Embryonic facial prominence (tissue), 1 donor: ENCODE measurements around the gene ELF1.
"Not testable (repeated sequence)": the region's sequence is repeated elsewhere in the genome, so short reads cannot be mapped to it uniquely, and the experiment has no call there.

Experiments
- DNase-seq: peaks from one replicate; pipeline ENCODE4 v3.0.0-alpha.2; 2016; ENCODE audit errors: extremely low spot score

The ELF1 gene

DNA sequence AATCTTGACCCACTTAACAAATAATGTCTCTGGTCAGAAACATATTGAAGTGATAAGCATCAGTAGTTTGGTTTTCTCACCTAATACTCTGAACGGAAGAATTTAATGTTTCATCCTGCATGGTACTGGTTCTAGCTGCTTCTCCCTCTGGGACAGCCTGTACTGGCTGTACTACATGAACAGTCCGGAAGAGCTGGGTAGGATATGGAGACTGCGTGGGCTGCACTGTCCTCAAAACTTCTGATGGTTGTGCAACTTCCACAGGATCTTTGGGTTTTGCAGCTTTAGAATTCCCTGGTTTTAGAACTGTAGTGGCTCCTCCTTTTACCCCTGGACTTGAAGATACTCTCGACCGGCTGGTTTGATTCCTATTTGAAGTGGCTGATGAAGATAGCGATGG lies 78.3 kb downstream of the ELF1 start:
- no peak for DNase-seq

GRCh38 chr13:40933508-40934204 lies 85.5 kb downstream of the ELF1 start:
- DNase-seq = no peak

DNA sequence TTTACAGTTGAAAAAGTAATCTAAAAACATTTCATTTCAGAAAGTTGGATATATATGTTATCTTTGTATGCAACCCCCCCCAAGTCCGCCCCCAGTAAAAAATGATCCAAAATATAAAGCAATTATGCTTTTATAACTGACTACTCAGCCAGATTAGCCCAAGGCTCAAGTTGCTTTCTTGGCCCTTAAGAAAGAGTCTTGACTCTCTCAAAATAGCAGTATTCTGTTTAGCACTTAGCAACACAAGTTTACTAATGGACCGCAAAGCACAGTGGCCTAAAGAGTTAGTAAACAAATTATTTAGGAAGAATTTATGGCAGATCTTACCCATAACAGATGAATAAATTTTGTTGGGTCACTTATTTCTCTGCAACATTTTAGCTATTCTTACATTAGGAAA lies 86.9 kb downstream of the ELF1 start:
- no peak for DNase-seq

GRCh38 chr13:40931719-40932118 lies 87.4 kb downstream of the ELF1 start:
- DNase-seq = no peak

DNA sequence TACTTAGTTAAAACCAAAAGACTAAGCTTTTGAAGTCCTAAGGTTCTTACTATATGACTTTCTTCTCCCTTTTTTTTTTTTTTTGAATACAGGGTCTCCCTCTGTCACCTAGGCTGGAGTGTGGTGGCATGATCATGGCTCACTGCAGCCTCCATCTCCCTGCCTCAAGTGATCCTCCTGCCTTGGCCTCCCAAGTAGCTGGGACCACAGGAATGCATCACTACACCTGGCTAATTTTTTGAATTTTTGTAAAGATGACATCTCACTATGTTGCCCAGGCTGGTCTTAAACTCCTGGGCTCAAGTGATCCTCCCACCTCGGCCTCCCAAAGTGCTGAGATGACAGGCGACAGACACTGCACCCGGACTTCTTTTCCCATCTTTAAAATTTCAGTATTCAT lies 89.2 kb downstream of the ELF1 start:
- DNase-seq = not testable (repeated sequence)

DNA sequence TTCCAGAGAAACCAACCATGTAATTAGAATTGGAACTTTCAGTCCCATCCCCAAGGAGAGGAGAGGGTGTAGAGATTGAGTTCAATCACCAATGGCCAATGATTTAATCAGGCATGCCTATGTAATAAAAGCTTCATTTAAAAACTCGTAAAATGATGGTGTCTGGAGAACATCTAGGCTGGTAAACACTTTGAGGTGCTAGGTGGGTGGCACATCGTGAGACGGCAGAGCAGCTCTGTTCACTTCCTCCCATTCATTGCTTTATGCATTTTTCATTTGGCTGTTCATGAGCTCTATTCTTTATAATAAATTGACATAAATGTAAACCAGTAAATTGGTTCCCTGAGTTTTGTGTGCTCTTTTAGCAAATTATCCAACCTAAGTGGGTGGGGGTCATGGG lies 90.1 kb downstream of the ELF1 start:
- DNase-seq = no peak

GRCh38 chr13:40927929-40928328 lies 91.2 kb downstream of the ELF1 start:
- DNase-seq = no peak

DNA sequence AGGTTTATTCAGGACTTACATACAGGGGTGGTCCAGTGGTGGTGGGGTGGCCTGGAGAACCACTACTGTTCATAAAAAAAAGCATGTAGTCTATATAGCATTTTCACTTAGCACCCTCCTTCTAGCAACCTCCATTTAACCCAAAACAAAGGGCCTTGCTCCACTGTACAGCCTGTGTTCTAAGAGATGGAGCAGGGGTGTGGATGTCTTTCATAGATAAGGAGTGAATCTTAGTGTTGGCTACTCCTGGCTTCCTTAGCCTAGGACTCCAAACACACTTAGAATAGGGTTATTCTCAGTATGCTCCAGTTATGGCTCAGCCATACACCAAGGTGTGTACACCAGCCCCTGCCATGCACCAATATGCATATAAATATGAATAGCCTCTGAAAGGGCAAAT lies 95.2 kb downstream of the ELF1 start:
- no peak for DNase-seq

DNA sequence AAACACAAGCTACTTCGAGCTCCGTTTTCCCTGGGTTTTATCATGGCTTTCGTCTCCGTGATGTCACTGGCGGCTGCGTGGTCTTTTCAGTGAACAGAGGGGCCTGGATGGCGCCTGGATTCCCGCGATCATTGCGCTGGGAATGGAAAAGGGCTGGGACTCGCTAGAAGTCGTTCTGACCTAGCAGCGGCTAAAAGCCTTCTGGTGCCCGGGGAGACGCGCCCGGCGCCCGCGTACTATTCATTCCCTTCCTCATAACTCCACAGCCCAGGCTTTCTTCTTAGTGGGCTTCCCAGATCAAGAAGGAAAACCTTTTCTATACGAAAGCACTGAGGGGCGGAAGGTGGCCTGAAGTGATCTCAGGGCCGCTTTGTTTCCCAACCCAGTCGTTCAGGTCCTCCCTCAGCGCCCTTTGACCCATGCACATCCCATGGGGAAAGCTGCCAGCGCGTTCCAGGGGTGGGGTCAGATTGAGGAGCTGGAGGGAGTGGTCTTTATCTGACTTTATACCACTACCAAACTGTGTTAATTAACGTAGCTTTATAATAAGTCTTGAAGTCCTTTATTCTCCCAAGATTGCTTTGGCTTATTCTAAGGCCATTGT lies 96.6 kb downstream of the ELF1 start:
- DNase-seq = no peak

- no peak for DNase-seq
These were observed 98.3 kb downstream of the ELF1 start for GRCh38 chr13:40920826-40921225.

GRCh38 chr13:40919901-40920300 lies 99.2 kb downstream of the ELF1 start:
- DNase-seq = not testable (repeated sequence)

DNA sequence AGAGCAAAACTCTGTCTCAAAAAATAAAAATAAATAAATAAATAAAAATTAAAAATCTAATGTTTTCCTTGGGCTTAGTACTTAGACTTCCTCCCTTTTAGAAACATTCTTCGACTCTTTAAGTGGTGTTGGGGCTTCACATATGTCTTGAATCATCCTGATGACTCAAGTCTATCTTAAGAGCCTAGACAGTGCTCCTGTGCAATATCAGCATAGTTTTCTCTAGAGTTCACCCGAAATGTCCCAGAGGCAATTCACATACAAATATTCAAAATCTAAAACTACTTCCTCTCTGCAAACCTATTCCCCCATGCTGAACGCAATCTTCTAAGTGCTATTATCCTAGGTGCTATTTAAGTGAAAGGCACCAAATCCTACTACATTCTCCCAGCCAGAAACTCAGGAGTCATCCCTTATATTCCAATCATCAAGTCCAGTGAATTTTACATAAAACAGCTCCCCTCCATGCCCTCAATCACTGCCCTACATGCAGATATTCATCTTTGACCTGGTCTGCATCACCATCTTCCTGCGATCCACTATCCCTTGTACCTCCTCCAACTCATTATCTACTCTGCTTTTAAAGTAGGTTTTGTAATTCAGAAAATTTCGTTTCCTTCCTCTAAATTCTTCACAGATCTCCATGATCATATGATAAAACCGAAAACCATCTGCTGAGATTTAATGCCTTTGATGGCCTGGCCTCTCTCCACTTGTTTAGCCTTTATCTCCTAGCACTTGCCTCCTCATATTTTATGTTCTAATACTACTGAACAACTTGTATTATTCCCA lies 102.7 kb downstream of the ELF1 start:
- no peak for DNase-seq

DNA sequence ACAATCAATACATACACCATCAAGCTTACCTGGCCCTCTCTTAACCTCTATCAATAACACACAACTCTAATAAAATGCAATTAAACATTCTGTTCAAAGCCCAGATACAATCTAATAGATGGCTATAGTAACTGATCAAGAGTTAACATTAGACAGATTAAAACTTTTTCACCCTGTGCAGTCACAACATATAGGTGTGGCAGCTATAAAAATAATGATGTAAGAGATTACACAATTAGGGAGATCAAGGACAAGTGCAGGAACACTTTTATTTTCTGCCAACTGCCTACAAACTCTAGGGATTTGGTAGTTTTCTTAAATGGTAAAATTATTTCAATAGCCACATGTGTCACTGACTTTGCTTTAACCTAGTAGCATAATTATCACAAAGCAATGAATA lies 104.3 kb downstream of the ELF1 start:
- not testable (repeated sequence) for DNase-seq

- DNase-seq = no peak
These were observed 107.8 kb downstream of the ELF1 start for GRCh38 chr13:40911341-40911740.

DNA sequence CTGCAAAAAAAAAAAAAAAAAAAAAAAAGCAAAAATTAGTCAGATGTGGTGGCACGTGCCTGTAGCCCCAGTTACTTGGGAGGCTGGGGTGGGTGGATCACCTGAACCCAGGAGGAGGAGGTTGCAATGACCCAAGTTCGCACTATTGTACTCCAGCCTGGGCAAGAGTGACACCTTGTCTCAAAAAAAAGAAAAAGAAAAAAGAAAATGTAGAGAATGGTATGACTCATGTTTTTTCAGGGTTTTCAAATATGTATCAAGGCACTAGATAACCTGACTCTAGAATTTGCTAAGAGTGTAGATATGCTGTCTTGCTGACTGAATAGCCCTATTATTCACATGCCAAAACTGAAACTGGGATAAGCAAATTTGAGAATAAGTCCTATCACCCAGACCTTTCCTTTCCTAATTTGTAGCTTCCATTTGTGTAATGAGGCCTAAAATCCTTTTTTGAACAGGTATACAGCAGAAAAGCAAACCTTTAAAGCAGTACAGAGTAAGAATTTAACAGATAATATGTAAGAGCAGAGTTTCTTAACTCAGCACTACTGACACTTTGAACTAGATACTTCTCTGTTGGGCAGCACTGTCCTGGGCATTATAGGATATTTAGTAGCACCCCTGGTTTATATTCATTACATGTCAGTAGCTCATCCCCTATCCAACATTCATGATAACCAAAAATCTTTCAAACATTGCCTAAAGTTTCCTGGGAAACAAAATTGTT lies 108.6 kb downstream of the ELF1 start:
- DNase-seq = no peak

DNA sequence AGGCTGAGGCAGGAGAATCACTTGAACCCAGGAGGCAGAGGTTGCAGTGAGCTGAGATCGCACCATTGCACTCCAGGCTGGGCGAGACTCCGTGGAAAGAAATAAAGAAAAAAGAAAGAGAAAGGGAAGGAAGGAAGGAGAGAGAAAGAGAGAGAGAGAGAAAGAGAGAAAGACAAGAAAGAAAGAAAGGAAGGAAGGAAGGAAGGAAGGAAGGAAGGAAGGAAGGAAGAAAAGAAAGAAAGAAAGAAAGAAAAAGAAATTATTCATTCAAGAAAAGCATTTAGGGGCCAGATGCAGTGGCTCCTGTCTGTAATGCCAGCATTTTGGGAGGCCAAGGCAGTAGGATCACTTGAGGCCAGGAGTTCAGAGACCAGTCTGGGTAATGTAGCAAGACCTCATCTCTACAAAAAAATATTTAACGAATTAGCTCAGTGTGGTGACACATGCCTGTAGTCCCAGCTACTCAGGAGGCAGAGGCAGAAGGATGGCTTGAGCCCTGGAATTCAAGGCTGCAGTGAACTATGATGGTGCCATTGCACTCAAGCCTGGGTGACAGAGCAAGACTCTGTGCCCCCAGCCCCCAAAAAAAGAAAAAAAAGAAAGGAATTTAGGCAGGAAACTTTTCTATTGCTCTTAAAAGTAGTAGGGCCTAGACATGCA lies 109.4 kb downstream of the ELF1 start:
- not testable (repeated sequence) for DNase-seq

DNA sequence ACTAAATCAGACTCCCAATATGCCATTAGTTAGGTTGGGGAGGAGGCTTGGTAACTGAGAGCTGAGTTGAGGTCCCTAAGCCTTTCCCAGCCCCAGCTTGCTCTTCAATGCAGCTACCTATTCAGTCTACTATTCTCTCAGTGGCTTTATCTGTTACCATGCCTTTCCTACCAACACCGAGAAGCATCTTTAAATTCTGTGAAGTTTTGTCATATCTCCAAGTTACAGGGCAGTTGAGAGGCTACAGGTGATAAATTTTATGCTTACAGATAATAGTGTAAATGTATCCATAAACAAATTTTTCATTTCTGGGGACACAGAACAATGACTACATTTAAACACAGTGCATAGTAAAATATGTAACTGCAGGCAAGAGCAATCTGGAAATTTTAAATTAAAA lies 110.6 kb downstream of the ELF1 start:
- DNase-seq = no peak

DNA sequence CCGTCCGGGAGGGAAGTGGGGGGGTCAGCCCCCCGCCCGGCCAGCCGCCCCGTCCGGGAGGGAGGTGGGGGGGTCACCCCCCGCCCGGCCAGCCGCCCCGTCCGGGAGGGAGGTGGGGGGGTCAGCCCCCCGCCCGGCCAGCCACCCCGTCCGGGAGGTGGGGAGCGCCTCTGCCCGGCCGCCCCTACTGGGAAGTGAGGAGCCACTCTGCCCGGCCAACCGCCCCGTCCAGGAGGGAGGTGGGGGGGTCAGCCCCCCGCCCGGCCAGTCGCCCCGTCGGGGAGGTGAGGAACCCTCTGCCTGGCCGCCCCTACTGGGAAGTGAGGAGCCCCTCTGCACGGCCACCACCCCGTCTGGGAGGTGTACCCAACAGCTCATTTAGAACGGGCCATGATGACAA lies 118.1 kb downstream of the ELF1 start:
- DNase-seq = not testable (repeated sequence)

GRCh38 chr13:40900568-40900967 lies 118.5 kb downstream of the ELF1 start:
- DNase-seq = not testable (repeated sequence)

DNA sequence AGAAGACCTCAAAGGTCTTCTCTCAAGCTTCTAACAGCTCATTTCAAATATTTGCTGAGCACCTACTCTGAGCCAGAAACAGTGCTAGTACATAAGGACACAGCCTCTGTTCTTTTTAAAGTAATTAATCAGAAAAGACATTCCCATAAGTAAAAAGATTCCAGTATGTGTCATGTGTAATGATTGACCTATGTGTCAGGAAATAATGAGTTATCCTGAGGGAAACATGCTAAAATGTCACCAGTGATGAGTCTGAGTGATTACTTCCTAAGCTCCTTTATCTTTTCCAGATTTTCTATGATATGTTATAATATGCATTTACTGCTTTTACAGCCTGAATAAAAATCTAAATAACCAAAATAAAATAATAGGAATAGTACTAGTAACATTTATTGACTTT lies 122.1 kb downstream of the ELF1 start:
- DNase-seq = no peak
